ENCODE data around the gene AOPEP. TPM values are rescaled to one million over a fixed set of nuclear protein-coding genes. Genes with fewer than 3 reads are reported as not detected.

The AOPEP gene
- total and polyA plus RNA-seq, 2 of the 13 experiments (the other 11 are each of a cell fraction or from before 2014, with no cell fraction given) = 22.2 to 41.6 TPM

DNA sequence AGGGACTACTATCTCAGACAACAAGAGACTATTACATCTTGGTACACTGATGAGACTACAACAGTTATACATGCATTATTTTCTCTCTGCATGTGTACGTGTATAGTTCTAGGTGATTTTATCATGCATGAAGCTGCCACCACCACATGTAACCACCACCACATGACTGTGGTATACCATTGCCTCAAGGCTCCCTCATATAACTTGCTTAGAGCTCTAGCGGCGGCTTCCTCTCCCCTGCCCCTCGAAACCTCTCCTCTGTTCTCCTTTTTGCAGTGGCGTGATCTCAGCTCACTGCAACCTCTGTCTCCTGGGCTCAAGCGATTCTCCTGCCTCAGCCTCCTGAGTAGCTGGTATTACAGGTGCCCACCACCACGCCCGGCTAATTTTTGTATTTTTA is 162.3 kb downstream of the AOPEP start (continued):
- TF ChIP-seq KDM4B (CRISPR knock-in tag; IDR thresholded peaks at IDR 0.05) (no peak), NONO (IDR thresholded peaks at IDR 0.05) (no peak), NONO (CRISPR knock-in tag; conservative IDR thresholded peaks at IDR 0.05) (no peak), ZNF619 (CRISPR knock-in tag; IDR thresholded peaks at IDR 0.05) (no peak), KAT8 (CRISPR knock-in tag; IDR thresholded peaks at IDR 0.05) (no peak), DNMT3B (CRISPR knock-in tag; conservative IDR thresholded peaks at IDR 0.05) (no peak), SIN3A (IDR thresholded peaks at IDR 0.05; ENCODE audit: borderline replicate concordance, low read depth, low read length) (no peak), ZNF263 (CRISPR knock-in tag; IDR thresholded peaks at IDR 0.05) (no peak)

DNA sequence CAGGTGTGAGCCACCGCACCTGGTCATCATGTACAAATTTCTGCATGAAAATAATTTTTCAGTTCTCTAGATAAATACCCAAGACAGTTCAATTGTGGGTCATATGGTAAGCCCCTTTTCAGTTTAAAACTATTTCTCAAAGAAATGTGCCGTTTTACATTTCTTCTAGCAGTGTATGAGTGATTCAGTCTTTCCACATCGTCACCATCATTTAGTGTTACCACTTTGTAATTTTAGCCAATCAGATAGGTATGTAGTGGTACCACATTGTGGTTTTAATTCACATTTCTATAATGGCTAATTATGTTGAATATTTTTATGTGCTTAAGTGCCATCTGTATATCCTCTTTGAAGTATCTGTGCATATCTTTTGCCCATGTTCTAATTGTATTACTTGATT is 163.1 kb downstream of the AOPEP start:
- ATAC-seq = no peak
- H3K27me3 ChIP-seq (ENCODE audit: control insufficient read depth in 1 of 2, insufficient read depth in 2 of 2, low read length in 2 of 2) = no peaks in the 10 kb centered on the region
- peaks cover 36% of the 10 kb centered on the region for H3K4me1 ChIP-seq (ENCODE audit: insufficient read depth, low read length)
- ChIA-PET CTCF (ENCODE audit: low intra/inter-chr PET ratio, low total read pairs) (no interaction called here), POLR2A (no interaction called here)
- no peaks in the 10 kb centered on the region for H3K36me3 ChIP-seq (replicated peaks in 1 of 2; ENCODE audit: control insufficient read depth in 1 of 2, insufficient read depth in 2 of 2, low read length in 2 of 2)
- H3K4me3 ChIP-seq (replicated peaks in 1 of 3; ENCODE audit: insufficient read depth in 1 of 3, low read depth in 2 of 3, low read length in 3 of 3) = no peak overlapping the region
- no peak overlapping the region for H3K4me2 ChIP-seq (ENCODE audit: low read depth, low read length)
- H3K9me3 ChIP-seq (ENCODE audit: low read length) = no peaks in the 10 kb centered on the region
- no peak for DNase-seq (ENCODE audit: low spot score)
- H3K79me2 ChIP-seq (ENCODE audit: insufficient read depth, low read length) = no peaks in the 10 kb centered on the region
- WGBS (ENCODE audit: low lambda C conversion rate) = 97% methylated on average over 3 of the region's 3 CpGs
- in situ Hi-C loops (cut with HindIII; ENCODE audit: extremely low pct_ligation_motif_present, low pct_unique_long_range_greater_than_20kb) = no loop called here
- H2AFZ ChIP-seq (ENCODE audit: low read length) = no peak overlapping the region
- H3K9ac ChIP-seq (ENCODE audit: insufficient read depth, low read depth, low read length) = no peak overlapping the region
- no peak for TF ChIP-seq AKAP8 (CRISPR knock-in tag; IDR thresholded peaks at IDR 0.05)
- TF ChIP-seq THYN1 (CRISPR knock-in tag; IDR thresholded peaks at IDR 0.05; ENCODE audit: borderline replicate concordance, low read depth) = no peak
- TF ChIP-seq SMAD1 (CRISPR knock-in tag; IDR thresholded peaks at IDR 0.05; ENCODE audit: borderline replicate concordance, low read depth) = no peak
- TF ChIP-seq ARID2 (CRISPR knock-in tag; IDR thresholded peaks at IDR 0.05; ENCODE audit: borderline replicate concordance) = no peak
- no peak for TF ChIP-seq MYPOP (CRISPR knock-in tag; IDR thresholded peaks at IDR 0.05)
- TF ChIP-seq FOSL2 (CRISPR knock-in tag; IDR thresholded peaks at IDR 0.05) = no peak
- TF ChIP-seq ETS1 (CRISPR knock-in tag; IDR thresholded peaks at IDR 0.05) = no peak
- TF ChIP-seq, protein P1, sequence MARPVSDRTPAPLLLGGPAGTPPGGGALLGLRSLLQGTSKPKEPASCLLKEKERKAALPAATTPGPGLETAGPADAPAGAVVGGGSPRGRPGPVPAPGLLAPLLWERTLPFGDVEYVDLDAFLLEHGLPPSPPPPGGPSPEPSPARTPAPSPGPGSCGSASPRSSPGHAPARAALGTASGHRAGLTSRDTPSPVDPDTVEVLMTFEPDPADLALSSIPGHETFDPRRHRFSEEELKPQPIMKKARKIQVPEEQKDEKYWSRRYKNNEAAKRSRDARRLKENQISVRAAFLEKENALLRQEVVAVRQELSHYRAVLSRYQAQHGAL (CRISPR knock-in tag; IDR thresholded peaks at IDR 0.05; ENCODE audit: not compliant biosample characterization) = no peak
- TF ChIP-seq MYC (CRISPR knock-in tag; IDR thresholded peaks at IDR 0.05; ENCODE audit: borderline replicate concordance) = no peak
- no peak for TF ChIP-seq ZNF616 (CRISPR knock-in tag; IDR thresholded peaks at IDR 0.05; ENCODE audit: low read depth)
- no peak for TF ChIP-seq PLSCR1 (CRISPR knock-in tag; IDR thresholded peaks at IDR 0.05; ENCODE audit: borderline replicate concordance)
- TF ChIP-seq ZNF468 (CRISPR knock-in tag; IDR thresholded peaks at IDR 0.05) = no peak
- no peak overlapping the region for H3K27ac ChIP-seq (ENCODE audit: extremely low read length, insufficient read depth, low read length)
- no peak for FAIRE-seq
- H4K20me1 ChIP-seq (ENCODE audit: insufficient read depth, low read length) = no peaks in the 10 kb centered on the region
- intact Hi-C loops (cut with micrococcal nuclease; ENCODE audit: unreplicated experiment) = loop anchor here (10.0 kb wide), 1 partner anchor 65 kb away; no protein-coding TSS in a partner anchor
- no TSS peak for BruUV-seq (replicated peaks)
